ENCODE measurements around the gene ZNF407.

Gene ZNF407

GRCh38 chr18:74930616-74931015 lies 332.9 kb downstream of the ZNF407 start:
- POLR2A ChIA-PET, result no interaction called here
- no peak for DNase-seq (ENCODE audit: extremely low spot score)
- CTCF ChIA-PET, result no interaction called here
- no peak for TF ChIP-seq CTCF (IDR thresholded peaks at IDR 0.05; ENCODE audit: control extremely low read depth, extremely low read depth, low read depth, missing control alignments)

- TF ChIP-seq CTCF (IDR thresholded peaks at IDR 0.05; ENCODE audit: control extremely low read depth, extremely low read depth, low read depth, missing control alignments), result no peak
- CTCF ChIA-PET, result no interaction called here
These were observed 336.3 kb downstream of the ZNF407 start for GRCh38 chr18:74933930-74934329.

GRCh38 chr18:74935434-74935833 lies 337.8 kb downstream of the ZNF407 start:
- TF ChIP-seq CTCF (IDR thresholded peaks at IDR 0.05; ENCODE audit: control extremely low read depth, extremely low read depth, low read depth, missing control alignments), result no peak
- no peak for DNase-seq (ENCODE audit: extremely low spot score)
- CTCF ChIA-PET, result interaction anchor here (0.9 to 1.6 kb wide), 3 partner anchors 12 to 76 kb away, joined by 3 to 7 read pairs (median 3); no protein-coding TSS in a partner anchor
- POLR2A ChIA-PET, result no interaction called here

More at GRCh38 chr18:74933930-74934329, 336.3 kb downstream of the ZNF407 start:
- POLR2A ChIA-PET, result no interaction called here
- DNase-seq (ENCODE audit: extremely low spot score), result no peak

- ChIA-PET POLR2A (no interaction called here), CTCF (no interaction called here)
- no peak for DNase-seq (ENCODE audit: extremely low spot score)
- no peak for TF ChIP-seq CTCF (IDR thresholded peaks at IDR 0.05; ENCODE audit: control extremely low read depth, extremely low read depth, low read depth, missing control alignments)
These were observed 338.7 kb downstream of the ZNF407 start for GRCh38 chr18:74936343-74936742.

GRCh38 chr18:74937291-74937690 lies 339.6 kb downstream of the ZNF407 start:
- ChIA-PET POLR2A (no interaction called here), CTCF (no interaction called here)
- TF ChIP-seq CTCF (IDR thresholded peaks at IDR 0.05; ENCODE audit: control extremely low read depth, extremely low read depth, low read depth, missing control alignments), result no peak

GRCh38 chr18:74940856-74941255 lies 343.2 kb downstream of the ZNF407 start:
- no peak for DNase-seq (ENCODE audit: extremely low spot score)
- ChIA-PET POLR2A (no interaction called here), CTCF (interaction anchor here (1.2 kb wide), 1 partner anchor 17 kb away, joined by 3 read pairs; no protein-coding TSS in a partner anchor)
- no peak for TF ChIP-seq CTCF (IDR thresholded peaks at IDR 0.05; ENCODE audit: control extremely low read depth, extremely low read depth, low read depth, missing control alignments)

More at GRCh38 chr18:74937291-74937690, 339.6 kb downstream of the ZNF407 start:
- no peak for DNase-seq (ENCODE audit: extremely low spot score)

All from GM10248 (cell line).